Measurements from ENCODE around the gene SLC11A1.

- TF ChIP-seq CTCF (IDR thresholded peaks at IDR 0.05) (no peak), POLR2A (IDR thresholded peaks at IDR 0.05) (no peak), POLR2AphosphoS5 (IDR thresholded peaks at IDR 0.05) (no peak), EP300 (IDR thresholded peaks at IDR 0.05) (no peak)
These were observed 13.4 kb downstream of the SLC11A1 start for GRCh38 chr2:218395456-218395825.
